Breast epithelium (tissue), 3 donors: Measurements from ENCODE around the gene PARVA.

ENCODE experiments used
- POLR2A ChIP-seq: fragments of 450-650 bp; IDR thresholded peaks from one replicate; pipeline ENCODE4 v1.6.1; 2016; ENCODE audit warnings: antibody characterized with exemption, mild to moderate bottlenecking, moderate library complexity
- TF ChIP-seq, protein P1 (sequence below), 3 donors: fragments of 450-650 bp; IDR thresholded peaks; one replicate each; pipeline ENCODE4 v1.5.1; 2016 to 2017; ENCODE audit warnings: antibody characterized with exemption in 3 of 3, mild to moderate bottlenecking in 3 of 3, moderate library complexity in 3 of 3

DNA sequence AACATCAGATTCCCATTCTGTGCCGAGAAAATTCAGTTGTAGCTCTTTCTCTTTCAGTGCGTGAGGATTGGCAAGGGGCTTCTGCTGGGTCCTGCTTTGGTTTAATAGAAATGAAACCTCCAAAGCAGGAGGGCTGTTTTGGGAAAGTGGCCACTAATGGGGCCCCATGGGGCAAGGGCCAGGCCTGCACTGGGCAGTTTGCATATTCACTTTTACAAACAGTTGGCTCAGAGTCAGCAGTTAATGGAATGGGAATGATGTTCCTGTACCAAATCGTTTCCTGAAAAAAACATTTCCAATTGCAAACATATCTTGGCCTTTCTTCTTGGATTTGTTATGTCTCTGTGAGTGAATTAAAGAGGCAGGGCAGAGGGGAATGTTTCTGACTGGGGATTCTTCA is 92.1 kb downstream of the PARVA start:
- TF ChIP-seq, protein P1, sequence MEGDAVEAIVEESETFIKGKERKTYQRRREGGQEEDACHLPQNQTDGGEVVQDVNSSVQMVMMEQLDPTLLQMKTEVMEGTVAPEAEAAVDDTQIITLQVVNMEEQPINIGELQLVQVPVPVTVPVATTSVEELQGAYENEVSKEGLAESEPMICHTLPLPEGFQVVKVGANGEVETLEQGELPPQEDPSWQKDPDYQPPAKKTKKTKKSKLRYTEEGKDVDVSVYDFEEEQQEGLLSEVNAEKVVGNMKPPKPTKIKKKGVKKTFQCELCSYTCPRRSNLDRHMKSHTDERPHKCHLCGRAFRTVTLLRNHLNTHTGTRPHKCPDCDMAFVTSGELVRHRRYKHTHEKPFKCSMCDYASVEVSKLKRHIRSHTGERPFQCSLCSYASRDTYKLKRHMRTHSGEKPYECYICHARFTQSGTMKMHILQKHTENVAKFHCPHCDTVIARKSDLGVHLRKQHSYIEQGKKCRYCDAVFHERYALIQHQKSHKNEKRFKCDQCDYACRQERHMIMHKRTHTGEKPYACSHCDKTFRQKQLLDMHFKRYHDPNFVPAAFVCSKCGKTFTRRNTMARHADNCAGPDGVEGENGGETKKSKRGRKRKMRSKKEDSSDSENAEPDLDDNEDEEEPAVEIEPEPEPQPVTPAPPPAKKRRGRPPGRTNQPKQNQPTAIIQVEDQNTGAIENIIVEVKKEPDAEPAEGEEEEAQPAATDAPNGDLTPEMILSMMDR (IDR thresholded peaks at IDR 0.05) = no peak
- TF ChIP-seq POLR2A = no peak
